Astrocyte of the spinal cord (primary cell): ENCODE data around the gene SLC17A8.

ENCODE experiments used
- DNase-seq: peaks from one replicate; pipeline ENCODE4 v3.0.0; 2011; ENCODE audit warnings: low read depth, low spot score
- H3K4me3 ChIP-seq: 2 replicates; pipeline ENCODE4 v1.5.1; 2011; ENCODE audit warnings: low read depth, mild to moderate bottlenecking, low read length, moderate library complexity
- CTCF ChIP-seq: IDR thresholded peaks from 2 replicates; pipeline ENCODE4 v1.5.1; 2012; ENCODE audit warnings: low read depth, mild to moderate bottlenecking, low read length, inconsistent platforms
- in situ Hi-C: cut with HindIII; loops from 2 replicates; pipeline ENCODE4 v1.10.0; 2017; ENCODE audit warnings: low sequenced_read_pairs

SLC17A8 gene

GRCh38 chr12:100364324-100364723 is 7.5 kb downstream of the SLC17A8 start:
- DNase-seq = no peak
- no peak overlapping the region for H3K4me3 ChIP-seq
- in situ Hi-C loops = no loop called here
- TF ChIP-seq CTCF = no peak

- DNase-seq = no peak
- no peak overlapping the region for H3K4me3 ChIP-seq
- no peak for TF ChIP-seq CTCF
- in situ Hi-C loops = no loop called here
Observed at GRCh38 chr12:100365411-100365810, 8.5 kb downstream of the SLC17A8 start.

- no peak for DNase-seq
- no peak for TF ChIP-seq CTCF
- H3K4me3 ChIP-seq = no peak overlapping the region
- in situ Hi-C loops = no loop called here
Observed at GRCh38 chr12:100368066-100368465, 11.2 kb downstream of the SLC17A8 start.

- no peak for TF ChIP-seq CTCF
- in situ Hi-C loops = no loop called here
- no peak for DNase-seq
- no peak overlapping the region for H3K4me3 ChIP-seq
Observed at GRCh38 chr12:100371146-100371545, 14.3 kb downstream of the SLC17A8 start.

GRCh38 chr12:100372853-100373640 is 16.2 kb downstream of the SLC17A8 start:
- in situ Hi-C loops = no loop called here
- H3K4me3 ChIP-seq = no peak overlapping the region
- no peak for TF ChIP-seq CTCF
- no peak for DNase-seq

GRCh38 chr12:100375038-100375735 is 18.3 kb downstream of the SLC17A8 start:
- in situ Hi-C loops = no loop called here
- H3K4me3 ChIP-seq = no peak overlapping the region
- peak; percentile 72 for DNase-seq
- no peak for TF ChIP-seq CTCF
